ENCODE results near the gene CCDC71L. TPM values are rescaled to one million over a fixed set of nuclear protein-coding genes. Genes with fewer than 3 reads are reported as not detected.

The CCDC71L gene
- polyA plus RNA-seq, 1 experiment = 16.9 TPM

GRCh38 chr7:106635411-106635810 lies 25.5 kb downstream of the CCDC71L start:
- H3K9me3 ChIP-seq (ENCODE audit: control insufficient read depth, insufficient read depth, low read length) = no peaks in the 10 kb centered on the region
- H3K27ac ChIP-seq (ENCODE audit: low read depth, low read length) = no peak overlapping the region

DNA sequence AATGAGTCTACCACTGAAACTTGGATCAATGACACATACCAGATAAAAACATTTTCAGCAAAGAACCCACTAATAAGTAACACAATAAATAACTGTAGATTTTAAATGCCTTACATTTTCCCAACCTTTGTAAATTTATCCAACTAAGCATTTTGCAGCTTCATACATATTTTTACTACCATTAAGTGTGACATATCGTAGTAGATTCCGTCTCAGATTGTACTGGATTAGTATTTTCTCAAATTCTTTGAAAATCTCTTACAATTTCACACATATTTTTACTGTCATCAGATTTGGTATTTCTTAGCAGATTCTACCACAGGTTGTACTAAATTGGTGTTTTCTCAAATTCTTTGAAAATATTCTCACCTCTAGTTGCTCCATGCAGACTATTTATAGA lies 26.0 kb downstream of the CCDC71L start:
- no peak for TF ChIP-seq CTCF (IDR thresholded peaks at IDR 0.05; ENCODE audit: low read depth, low read length)
- Histone ChIP-seq H3K4me3 (ENCODE audit: low read depth, low read length) (no peak overlapping the region), H3K27ac (ENCODE audit: low read depth, low read length) (no peak overlapping the region), H3K27me3 (ENCODE audit: control insufficient read depth, insufficient read depth, low read length) (no peaks in the 10 kb centered on the region), H3K9me3 (ENCODE audit: control insufficient read depth, insufficient read depth, low read length) (no peaks in the 10 kb centered on the region)
- POLR2A ChIA-PET = no interaction called here
- CTCF ChIA-PET = no interaction called here
- no peak for DNase-seq (ENCODE audit: low read depth, low spot score)

More at GRCh38 chr7:106635411-106635810, 25.5 kb downstream of the CCDC71L start:
- no peak for TF ChIP-seq CTCF (IDR thresholded peaks at IDR 0.05; ENCODE audit: low read depth, low read length)
- CTCF ChIA-PET = interaction anchor here (0.6 kb wide), 1 partner anchor 1120 kb away, joined by 4 read pairs; no protein-coding TSS in a partner anchor
- Histone ChIP-seq H3K27me3 (ENCODE audit: control insufficient read depth, insufficient read depth, low read length) (no peaks in the 10 kb centered on the region), H3K4me3 (ENCODE audit: low read depth, low read length) (no peak overlapping the region)
- no peak for DNase-seq (ENCODE audit: low read depth, low spot score)
- POLR2A ChIA-PET = no interaction called here

DNA sequence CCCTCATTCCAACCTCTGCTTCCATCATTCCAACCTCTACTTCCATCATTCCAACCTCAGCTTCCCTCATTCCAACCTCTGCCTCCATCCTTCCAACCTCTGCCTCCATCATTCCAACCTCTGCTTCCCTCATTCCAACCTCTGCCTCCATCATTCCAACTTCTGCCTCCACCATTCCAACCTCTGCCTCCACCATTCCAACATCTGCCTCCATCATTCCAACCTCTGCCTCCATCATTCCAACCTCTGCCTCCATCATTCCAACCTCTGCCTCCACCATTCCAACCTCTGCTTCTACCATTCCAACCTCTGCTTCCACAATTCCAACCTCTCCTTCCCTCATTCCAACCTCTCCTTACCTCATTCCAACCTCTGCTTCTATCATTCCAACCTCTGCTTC lies 30.3 kb downstream of the CCDC71L start:
- ChIA-PET CTCF (no interaction called here), POLR2A (no interaction called here)
- H3K9me3 ChIP-seq (ENCODE audit: control insufficient read depth, insufficient read depth, low read length) = no peaks in the 10 kb centered on the region
- no peak overlapping the region for H3K4me3 ChIP-seq (ENCODE audit: low read depth, low read length)
- no peak for DNase-seq (ENCODE audit: low read depth, low spot score)
- H3K27me3 ChIP-seq (ENCODE audit: control insufficient read depth, insufficient read depth, low read length) = no peaks in the 10 kb centered on the region
- no peak overlapping the region for H3K27ac ChIP-seq (ENCODE audit: low read depth, low read length)
- TF ChIP-seq CTCF (IDR thresholded peaks at IDR 0.05; ENCODE audit: low read depth, low read length) = no peak

DNA sequence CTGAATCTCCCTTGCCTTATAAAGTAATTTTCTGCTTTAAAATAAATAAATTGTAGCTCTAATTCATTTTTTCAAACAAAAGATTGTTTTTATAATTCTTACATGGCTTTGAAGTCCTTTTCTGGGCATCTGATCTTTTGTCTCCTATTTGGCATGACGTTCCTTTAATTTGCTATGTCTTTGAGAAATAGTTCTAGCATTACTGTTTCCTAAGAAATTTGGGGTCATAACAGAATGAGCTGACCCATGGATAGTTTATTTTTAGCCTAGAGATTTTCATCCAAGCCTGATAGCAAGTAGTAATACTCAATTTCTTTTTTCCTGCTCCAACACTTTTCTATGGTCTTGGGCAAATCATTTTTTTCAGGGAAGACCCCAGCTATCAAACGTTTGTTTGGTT lies 31.4 kb downstream of the CCDC71L start:
- CTCF ChIA-PET = interaction anchor here (1.1 to 1.5 kb wide), 4 partner anchors 11 to 87 kb away, joined by 3 to 7 read pairs (median 4); no protein-coding TSS in a partner anchor
- Histone ChIP-seq H3K4me3 (ENCODE audit: low read depth, low read length) (no peak overlapping the region), H3K9me3 (ENCODE audit: control insufficient read depth, insufficient read depth, low read length) (no peaks in the 10 kb centered on the region), H3K27ac (ENCODE audit: low read depth, low read length) (no peak overlapping the region), H3K27me3 (ENCODE audit: control insufficient read depth, insufficient read depth, low read length) (no peaks in the 10 kb centered on the region)
- POLR2A ChIA-PET = no interaction called here
- TF ChIP-seq CTCF (IDR thresholded peaks at IDR 0.05; ENCODE audit: low read depth, low read length) = no peak
- no peak for DNase-seq (ENCODE audit: low read depth, low spot score)

- Histone ChIP-seq H3K27me3 (ENCODE audit: control insufficient read depth, insufficient read depth, low read length) (no peaks in the 10 kb centered on the region), H3K4me3 (ENCODE audit: low read depth, low read length) (no peak overlapping the region), H3K9me3 (ENCODE audit: control insufficient read depth, insufficient read depth, low read length) (no peaks in the 10 kb centered on the region), H3K27ac (ENCODE audit: low read depth, low read length) (no peak overlapping the region)
- DNase-seq (ENCODE audit: low read depth, low spot score) = no peak
- TF ChIP-seq CTCF (IDR thresholded peaks at IDR 0.05; ENCODE audit: low read depth, low read length) = no peak
- ChIA-PET POLR2A (no interaction called here), CTCF (no interaction called here)
These were observed 34.4 kb downstream of the CCDC71L start for GRCh38 chr7:106626376-106627164.

Measured in AG04450 (cell line).